Measurements from ENCODE around the gene BIRC5.

The BIRC5 gene

GRCh38 chr17:78256707-78257591, 42.9 kb downstream of the BIRC5 start:
- DNase-seq (ENCODE audit: low spot score): no peak

- DNase-seq (ENCODE audit: low spot score): no peak
Observed at GRCh38 chr17:78257810-78258322, 43.8 kb downstream of the BIRC5 start.

- no peak for DNase-seq (ENCODE audit: low spot score)
Observed at GRCh38 chr17:78258323-78259191, 44.5 kb downstream of the BIRC5 start.

GRCh38 chr17:78259192-78259554, 45.1 kb downstream of the BIRC5 start:
- DNase-seq (ENCODE audit: low spot score): no peak

- DNase-seq (ENCODE audit: low spot score): no peak
Observed at GRCh38 chr17:78263063-78263735, 49.1 kb downstream of the BIRC5 start.

GRCh38 chr17:78263736-78264340, 49.8 kb downstream of the BIRC5 start:
- no peak for DNase-seq (ENCODE audit: low spot score)

GRCh38 chr17:78264590-78264989, 50.5 kb downstream of the BIRC5 start:
- no peak for DNase-seq (ENCODE audit: low spot score)

GRCh38 chr17:78265121-78265520, 51.1 kb downstream of the BIRC5 start:
- no peak for DNase-seq (ENCODE audit: low spot score)

GRCh38 chr17:78266231-78266631, 52.2 kb downstream of the BIRC5 start:
- DNase-seq (ENCODE audit: low spot score): no peak

GRCh38 chr17:78266771-78267170, 52.7 kb downstream of the BIRC5 start:
- no peak for DNase-seq (ENCODE audit: low spot score)

- DNase-seq (ENCODE audit: low spot score): no peak
Observed at GRCh38 chr17:78267253-78268073, 53.4 kb downstream of the BIRC5 start.

- no peak for DNase-seq (ENCODE audit: low spot score)
Observed at GRCh38 chr17:78268191-78268874, 54.3 kb downstream of the BIRC5 start.

- no peak for DNase-seq (ENCODE audit: low spot score)
Observed at GRCh38 chr17:78268951-78269905, 55.2 kb downstream of the BIRC5 start.

- no peak for DNase-seq (ENCODE audit: low spot score)
Observed at GRCh38 chr17:78269955-78270381, 55.9 kb downstream of the BIRC5 start.

GRCh38 chr17:78271419-78272170, 57.5 kb downstream of the BIRC5 start:
- DNase-seq (ENCODE audit: low spot score): no peak

GRCh38 chr17:78272181-78272913, 58.3 kb downstream of the BIRC5 start:
- no peak for DNase-seq (ENCODE audit: low spot score)

GRCh38 chr17:78272914-78273258, 58.8 kb downstream of the BIRC5 start:
- DNase-seq (ENCODE audit: low spot score): no peak

- DNase-seq (ENCODE audit: low spot score): no peak
Observed at GRCh38 chr17:78273813-78274212, 59.8 kb downstream of the BIRC5 start.

All from putamen (tissue), 1 donor.